Endothelial cell of hepatic sinusoid (primary cell): ENCODE results near the gene BATF.
"Not testable (repeated sequence)": the region's sequence is repeated elsewhere in the genome, so short reads cannot be mapped to it uniquely, and the experiment has no call there.

Source experiments
- in situ Hi-C: cut with HindIII; loops from 2 replicates; pipeline ENCODE4 v1.10.0; 2017; ENCODE audit warnings: low sequenced_read_pairs

The BATF gene, protein sequence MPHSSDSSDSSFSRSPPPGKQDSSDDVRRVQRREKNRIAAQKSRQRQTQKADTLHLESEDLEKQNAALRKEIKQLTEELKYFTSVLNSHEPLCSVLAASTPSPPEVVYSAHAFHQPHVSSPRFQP

GRCh38 chr14:75522224-75522982 lies at the start of gene BATF:
Gene BATF, plus strand, starts transcription at chr14:75522469. Its CDS starts 214 bp downstream, at chr14:75522683.
- in situ Hi-C loops: no loop called here

- in situ Hi-C loops: not testable (repeated sequence)
Measured at GRCh38 chr14:75474127-75474526, 48.1 kb upstream of the BATF start.

GRCh38 chr14:75476274-75476995 lies 45.8 kb upstream of the BATF start:
- in situ Hi-C loops: no loop called here

- in situ Hi-C loops: no loop called here
Measured at GRCh38 chr14:75477881-75478280, 44.4 kb upstream of the BATF start.

GRCh38 chr14:75479770-75480600 lies 42.3 kb upstream of the BATF start:
- in situ Hi-C loops: no loop called here

DNA sequence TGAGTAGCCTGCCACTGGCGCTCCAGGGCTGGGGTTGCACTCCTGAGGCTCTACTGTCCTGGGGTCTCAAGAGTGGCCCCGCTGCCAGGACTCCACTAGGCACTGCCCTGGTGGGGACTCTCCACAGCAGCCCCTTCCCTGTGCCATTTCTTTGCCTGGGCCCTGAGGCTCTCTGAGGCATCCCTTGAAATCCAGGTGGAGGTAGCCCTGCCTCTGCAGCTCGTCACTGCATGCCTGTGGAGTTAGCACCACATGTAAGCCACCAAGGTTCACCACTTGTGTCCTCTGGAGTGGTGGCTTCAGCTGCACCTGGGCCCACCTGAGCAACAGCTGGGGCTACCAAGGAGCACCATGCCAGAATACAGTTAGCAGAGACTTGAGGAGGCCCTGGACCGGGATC lies 39.9 kb upstream of the BATF start:
- in situ Hi-C loops: no loop called here

DNA sequence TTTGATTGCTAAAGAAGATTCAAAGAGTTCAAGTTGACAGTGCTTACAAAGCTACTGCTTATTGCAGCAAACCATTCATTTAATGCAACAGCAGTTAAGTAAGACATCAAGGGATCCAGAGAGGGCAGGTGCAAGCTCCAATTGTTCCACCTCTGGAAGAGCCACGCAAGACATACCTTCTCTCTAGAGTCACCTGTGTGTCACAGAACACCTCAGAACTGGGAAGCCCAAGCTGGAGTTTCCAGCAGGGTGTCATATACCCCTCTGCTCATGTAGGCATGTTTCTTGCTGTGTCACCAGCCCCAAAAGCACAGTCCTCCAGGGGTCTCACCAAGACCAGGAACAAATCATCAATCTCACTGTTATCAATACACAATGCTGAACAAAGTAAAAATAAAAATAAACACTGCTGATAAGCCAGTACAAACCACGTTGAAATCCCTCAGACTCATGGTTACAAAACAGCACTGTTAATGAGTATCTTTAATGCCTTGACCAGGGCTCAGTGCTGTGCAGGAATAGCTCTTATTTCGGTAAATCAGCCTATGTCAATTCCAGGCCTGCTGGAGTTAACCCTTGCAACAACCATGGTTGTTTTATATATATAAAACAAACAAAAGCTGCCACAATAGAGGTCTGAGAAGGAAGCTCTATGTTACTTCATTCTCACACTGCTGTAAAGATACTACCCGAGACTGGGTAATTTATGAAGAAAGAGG lies 37.4 kb upstream of the BATF start:
- in situ Hi-C loops: no loop called here

DNA sequence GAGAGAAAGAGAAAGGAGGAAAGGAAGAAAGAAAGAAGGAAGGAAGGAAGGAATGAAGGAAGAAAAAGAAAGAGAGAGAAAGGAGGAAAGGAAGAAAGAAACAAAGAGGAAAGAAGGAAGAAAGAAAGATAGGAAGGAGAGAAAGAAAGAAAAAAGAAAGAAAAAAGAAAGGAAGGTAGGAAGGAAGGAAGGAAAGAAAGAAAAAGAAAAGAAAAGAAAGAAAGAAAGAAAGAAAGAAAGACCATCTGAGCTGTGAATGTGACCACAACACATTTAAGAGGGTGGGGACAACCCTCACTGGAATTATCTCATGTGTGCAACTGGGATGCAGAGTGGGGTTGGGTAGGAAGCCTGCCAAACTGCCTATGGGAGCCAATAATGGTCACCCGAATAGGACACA lies 36.0 kb upstream of the BATF start:
- in situ Hi-C loops: no loop called here

GRCh38 chr14:75487155-75487671 lies 35.1 kb upstream of the BATF start:
- in situ Hi-C loops: no loop called here

GRCh38 chr14:75489480-75489837 lies 32.8 kb upstream of the BATF start:
- in situ Hi-C loops: no loop called here

- in situ Hi-C loops: loop anchor here (10.0 kb wide), 2 partner anchors 187 to 367 kb away; partner anchors contain the start of gene NEK9
Measured at GRCh38 chr14:75491376-75491978, 30.8 kb upstream of the BATF start.

DNA sequence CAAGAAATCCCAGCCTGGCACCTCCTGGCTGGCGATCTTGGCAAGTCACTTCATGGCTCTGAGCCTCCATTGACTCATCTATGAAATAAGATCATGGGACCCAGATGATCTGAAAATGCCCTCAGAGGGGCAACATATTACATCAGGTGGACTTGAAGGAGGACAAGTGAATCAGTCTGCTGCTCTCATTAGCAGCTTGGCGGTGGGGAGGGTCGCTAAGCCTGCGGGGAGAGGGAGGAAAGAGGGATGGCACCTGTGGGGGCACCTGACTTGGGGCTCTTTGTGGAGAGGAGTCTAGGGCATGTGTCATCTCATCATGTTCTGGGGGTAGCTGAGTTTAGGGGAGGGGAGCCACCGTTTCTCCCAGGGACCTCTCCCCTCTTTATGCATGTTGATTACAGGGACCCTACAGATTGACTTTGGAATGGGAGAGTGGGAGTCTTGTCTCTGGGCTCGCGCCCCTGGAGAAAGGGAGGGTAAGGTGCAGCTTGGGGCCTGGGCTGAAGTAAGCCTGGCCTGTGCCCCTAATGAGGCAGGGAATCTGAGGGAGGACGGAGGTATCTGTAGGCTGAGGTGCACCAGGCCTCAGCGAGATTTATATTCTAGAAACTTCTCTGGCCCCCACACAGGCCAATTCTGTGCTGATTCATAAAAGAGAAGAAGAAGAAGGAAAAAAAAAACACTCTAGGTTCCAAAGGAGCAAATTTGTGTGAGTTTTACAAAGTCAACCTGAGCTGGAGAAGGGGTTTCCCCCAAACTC lies 29.3 kb upstream of the BATF start:
- in situ Hi-C loops: loop anchor here (10.0 kb wide), 2 partner anchors 188 to 368 kb away; partner anchors contain the start of gene NEK9

DNA sequence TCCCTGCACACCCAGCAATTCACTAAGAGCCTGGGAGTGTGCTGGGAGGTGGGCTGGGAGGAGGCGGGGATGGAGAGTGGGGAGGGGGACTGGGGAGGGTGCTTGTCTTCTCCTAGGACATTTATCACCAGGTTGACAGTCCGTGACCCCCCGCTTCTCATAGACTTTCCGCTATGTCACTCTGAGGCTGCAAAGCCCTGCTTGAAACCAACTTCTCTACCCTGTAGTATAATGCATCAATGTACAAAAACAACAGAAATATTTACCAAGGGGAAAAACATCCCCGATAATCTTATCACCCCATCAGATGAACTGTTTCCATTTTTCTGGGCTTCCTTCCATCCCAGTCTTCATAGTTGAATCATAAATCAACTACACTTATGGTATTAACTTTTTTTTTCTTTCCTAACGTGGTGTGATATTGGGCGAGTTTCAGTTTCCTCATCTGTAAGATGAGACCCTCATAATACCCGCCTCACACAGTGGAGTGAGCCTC lies 28.6 kb upstream of the BATF start:
- in situ Hi-C loops: loop anchor here (10.0 kb wide), 2 partner anchors 189 to 369 kb away; partner anchors contain the start of gene NEK9

- in situ Hi-C loops: loop anchor here (10.0 kb wide), 2 partner anchors 190 to 370 kb away; partner anchors contain the start of gene NEK9
Measured at GRCh38 chr14:75494896-75495295, 27.4 kb upstream of the BATF start.

- in situ Hi-C loops: loop anchor here (10.0 kb wide), 2 partner anchors 191 to 371 kb away; partner anchors contain the start of gene NEK9
Measured at GRCh38 chr14:75495399-75495798, 26.9 kb upstream of the BATF start.

GRCh38 chr14:75495882-75496281 lies 26.4 kb upstream of the BATF start:
- in situ Hi-C loops: loop anchor here (10.0 kb wide), 2 partner anchors 191 to 371 kb away; partner anchors contain the start of gene NEK9

- in situ Hi-C loops: loop anchor here (10.0 kb wide), 2 partner anchors 192 to 372 kb away; partner anchors contain the start of gene NEK9
Measured at GRCh38 chr14:75496755-75497154, 25.5 kb upstream of the BATF start.

DNA sequence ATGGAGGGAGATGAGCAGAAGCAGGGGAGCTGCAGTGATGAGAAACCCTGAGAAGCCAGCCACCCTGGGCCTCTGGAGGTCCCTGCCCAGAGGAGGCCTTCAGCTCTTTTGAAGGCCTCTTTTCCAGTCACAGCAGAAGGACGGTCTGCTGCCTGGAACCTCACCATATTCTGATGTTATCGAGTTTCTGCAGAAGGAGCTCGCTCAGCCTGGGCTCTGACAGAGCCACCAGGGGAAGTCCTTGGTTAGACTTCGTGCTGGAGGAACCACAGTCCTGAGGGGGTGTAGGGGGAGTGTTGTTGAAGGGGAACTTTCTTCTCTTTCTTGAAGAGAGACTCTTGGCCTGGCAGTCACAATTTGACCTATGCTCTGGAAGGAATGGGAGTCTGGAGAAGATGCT lies 25.1 kb upstream of the BATF start:
- in situ Hi-C loops: loop anchor here (10.0 kb wide), 2 partner anchors 192 to 372 kb away; partner anchors contain the start of gene NEK9
